MCF 10A (cell line): ENCODE measurements around the gene CAAP1. TPM values are rescaled to one million over a fixed set of nuclear protein-coding genes. Genes with fewer than 3 reads are reported as not detected.
A peak's percentile ranks its signal among the peaks of the same experiment; 100 is the strongest.

Experiments
- BruUV-seq: library from RNA; stranded (reverse); fragments of 400-500 nt; replicated peaks from 2 replicates; lab custom pipeline; 2021; lab: Mats Ljungman, UMichigan
- CTCF ChIA-PET: fragments of 300-600 bp; sonication (Branson Sonifier 250); formaldehyde crosslinking; extraction: SDS; loops from one replicate; lab custom pipeline; 2021; ENCODE audit warnings: antibody characterized with exemption, inconsistent platforms; lab: Yijun Ruan, JAX
- POLR2A ChIA-PET: fragments of 300-600, 350-650 bp; sonication (Branson Sonifier 250); formaldehyde crosslinking; extraction: SDS; loops from one replicate; lab custom pipeline; 2020; ENCODE audit warnings: antibody characterized with exemption, inconsistent platforms; lab: Yijun Ruan, JAX
- DNase-seq: peaks from one replicate; pipeline ENCODE4 v3.0.0-alpha.2; 2018; ENCODE audit not compliant: unreplicated experiment
- H3K27ac Mint-ChIP-seq: one replicate; pipeline ENCODE4 v1.8.0; 2022; ENCODE audit warnings: mild to moderate bottlenecking, low read depth, mixed read lengths; ENCODE audit not compliant: unreplicated experiment
- H3K27me3 Mint-ChIP-seq: one replicate; pipeline ENCODE4 v1.8.0; 2022; ENCODE audit warnings: mixed read lengths; ENCODE audit not compliant: insufficient read depth, unreplicated experiment
- H3K36me3 Mint-ChIP-seq: one replicate; pipeline ENCODE4 v1.8.0; 2022; ENCODE audit warnings: mild to moderate bottlenecking, moderate library complexity, mixed read lengths; ENCODE audit not compliant: insufficient read depth, unreplicated experiment
- H3K4me1 Mint-ChIP-seq: one replicate; pipeline ENCODE4 v1.8.0; 2022; ENCODE audit warnings: mixed read lengths; ENCODE audit not compliant: insufficient read depth, unreplicated experiment
- H3K4me3 Mint-ChIP-seq: one replicate; pipeline ENCODE4 v1.8.0; 2022; ENCODE audit warnings: mild to moderate bottlenecking, moderate library complexity, mixed read lengths; ENCODE audit not compliant: unreplicated experiment
- H3K9me3 Mint-ChIP-seq: one replicate; pipeline ENCODE4 v1.8.0; 2022; ENCODE audit warnings: mixed read lengths; ENCODE audit not compliant: unreplicated experiment
- intact Hi-C: fragments of 100-400 bp; cut with micrococcal nuclease; formaldehyde crosslinking; loops from 2 replicates; pipeline ENCODE4 v1.14.1; 2022
- total RNA-seq: library from RNA; stranded (reverse); gene quantifications from 2 replicates; pipeline ENCODE4 v1.2.3, GENCODE V29; 2022
- TF ChIP-seq, protein P1 (sequence below): fragments of 200-600 bp; IDR thresholded peaks from one replicate; pipeline ENCODE4 v1.8.0; 2022; ENCODE audit warnings: antibody characterized with exemption, mild to moderate bottlenecking; ENCODE audit not compliant: unreplicated experiment

The CAAP1 gene
- total RNA-seq, 1 experiment from 2014 or later: 35.2 TPM

GRCh38 chr9:26937816-26938371 lies 45.3 kb upstream of the CAAP1 start:
- Mint-ChIP-seq H3K36me3 (peaks cover 14% of the 10 kb centered on the region), H3K4me3 (no peak overlapping the region), H3K27me3 (no peaks in the 10 kb centered on the region), H3K4me1 (peaks cover 26% of the 10 kb centered on the region), H3K9me3 (peaks cover 10% of the 10 kb centered on the region), H3K27ac (no peak overlapping the region)
- no peak for DNase-seq
- BruUV-seq: no TSS peak
- CTCF ChIA-PET: no interaction called here
- intact Hi-C loops: no loop called here
- TF ChIP-seq, protein P1, sequence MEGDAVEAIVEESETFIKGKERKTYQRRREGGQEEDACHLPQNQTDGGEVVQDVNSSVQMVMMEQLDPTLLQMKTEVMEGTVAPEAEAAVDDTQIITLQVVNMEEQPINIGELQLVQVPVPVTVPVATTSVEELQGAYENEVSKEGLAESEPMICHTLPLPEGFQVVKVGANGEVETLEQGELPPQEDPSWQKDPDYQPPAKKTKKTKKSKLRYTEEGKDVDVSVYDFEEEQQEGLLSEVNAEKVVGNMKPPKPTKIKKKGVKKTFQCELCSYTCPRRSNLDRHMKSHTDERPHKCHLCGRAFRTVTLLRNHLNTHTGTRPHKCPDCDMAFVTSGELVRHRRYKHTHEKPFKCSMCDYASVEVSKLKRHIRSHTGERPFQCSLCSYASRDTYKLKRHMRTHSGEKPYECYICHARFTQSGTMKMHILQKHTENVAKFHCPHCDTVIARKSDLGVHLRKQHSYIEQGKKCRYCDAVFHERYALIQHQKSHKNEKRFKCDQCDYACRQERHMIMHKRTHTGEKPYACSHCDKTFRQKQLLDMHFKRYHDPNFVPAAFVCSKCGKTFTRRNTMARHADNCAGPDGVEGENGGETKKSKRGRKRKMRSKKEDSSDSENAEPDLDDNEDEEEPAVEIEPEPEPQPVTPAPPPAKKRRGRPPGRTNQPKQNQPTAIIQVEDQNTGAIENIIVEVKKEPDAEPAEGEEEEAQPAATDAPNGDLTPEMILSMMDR: no peak
- POLR2A ChIA-PET: interaction anchor here (1.5 to 2.3 kb wide), 2 partner anchors 18 to 46 kb away, joined by 5 to 7 read pairs; partner anchors contain the start of gene IFT74

DNA sequence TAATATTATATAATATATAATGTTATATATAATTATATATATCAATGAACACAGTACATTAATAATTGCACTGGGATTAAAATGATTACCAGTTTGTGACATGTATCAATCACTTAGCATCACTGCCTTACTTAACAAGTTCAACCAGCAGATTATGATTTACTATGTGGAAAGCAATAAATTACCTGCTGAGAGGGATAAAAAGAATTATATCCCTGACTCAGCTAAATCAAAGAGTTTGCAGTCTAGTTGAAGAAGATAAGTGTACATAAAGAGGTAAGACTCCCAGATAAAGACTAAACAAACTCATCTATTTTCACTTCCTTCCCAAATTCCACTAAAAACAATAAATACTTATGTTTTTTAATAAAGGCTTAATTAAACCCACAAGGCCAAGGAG lies 43.2 kb upstream of the CAAP1 start:
- H3K27ac Mint-ChIP-seq: no peak overlapping the region

GRCh38 chr9:26928902-26929495 lies 36.4 kb upstream of the CAAP1 start:
- Mint-ChIP-seq H3K4me1 (no peaks in the 10 kb centered on the region), H3K4me3 (no peak overlapping the region), H3K27ac (no peak overlapping the region), H3K9me3 (no peaks in the 10 kb centered on the region), H3K36me3 (peaks cover 74% of the 10 kb centered on the region), H3K27me3 (no peaks in the 10 kb centered on the region)
- ChIA-PET POLR2A (interaction anchor here (0.7 to 1.6 kb wide), 5 partner anchors 21 to 39 kb away, joined by 3 to 5 read pairs (median 3); partner anchors contain the start of genes CAAP1 and IFT74), CTCF (interaction anchor here (0.6 to 1.2 kb wide), 6 partner anchors 13 to 619 kb away, joined by 3 to 6 read pairs (median 3); no protein-coding TSS in a partner anchor)
- no TSS peak for BruUV-seq
- intact Hi-C loops: no loop called here
- DNase-seq: no peak
- TF ChIP-seq, protein P1: no peak

More for the DNA sequence above, 43.2 kb upstream of the CAAP1 start:
- H3K36me3 Mint-ChIP-seq: peaks cover 20% of the 10 kb centered on the region
- H3K9me3 Mint-ChIP-seq: peaks cover 10% of the 10 kb centered on the region
- TF ChIP-seq, protein P1: no peak
- ChIA-PET POLR2A (interaction anchor here (0.7 kb wide), 1 partner anchor 20 kb away, joined by 6 read pairs; the partner anchor contains the start of gene IFT74), CTCF (interaction anchor here (0.7 kb wide), 1 partner anchor 79 kb away, joined by 4 read pairs; no protein-coding TSS in a partner anchor)
- no peak overlapping the region for H3K4me3 Mint-ChIP-seq
- H3K27me3 Mint-ChIP-seq: no peaks in the 10 kb centered on the region
- no TSS peak for BruUV-seq
- peaks cover 18% of the 10 kb centered on the region for H3K4me1 Mint-ChIP-seq
- intact Hi-C loops: no loop called here
- no peak for DNase-seq

DNA sequence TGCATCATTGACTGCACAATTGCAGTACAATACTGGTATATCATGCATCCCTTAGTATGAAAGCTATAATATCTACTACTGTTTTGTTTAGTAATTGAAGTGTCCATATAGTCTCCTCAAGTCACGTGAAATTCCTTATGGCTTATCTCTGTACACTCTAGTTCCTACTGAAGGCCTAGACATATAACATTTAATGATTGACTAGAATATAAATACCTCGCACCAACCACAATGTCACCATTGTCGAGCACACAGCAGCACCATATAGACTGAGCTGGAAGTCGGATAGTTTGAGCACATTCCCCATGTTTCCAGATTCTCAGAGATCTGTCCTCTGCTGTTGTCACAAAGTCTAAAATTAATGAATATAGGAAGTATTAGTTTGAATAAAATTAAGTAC lies 33.0 kb upstream of the CAAP1 start:
- ChIA-PET CTCF (interaction anchor here (0.7 kb wide), 1 partner anchor 960 kb away, joined by 3 read pairs; no protein-coding TSS in a partner anchor), POLR2A (interaction anchor here (0.6 kb wide), 1 partner anchor 94 kb away, joined by 3 read pairs; no protein-coding TSS in a partner anchor)
- Mint-ChIP-seq H3K27me3 (no peaks in the 10 kb centered on the region), H3K27ac (no peak overlapping the region), H3K36me3 (peaks cover 86% of the 10 kb centered on the region), H3K4me1 (no peaks in the 10 kb centered on the region), H3K4me3 (no peak overlapping the region), H3K9me3 (no peaks in the 10 kb centered on the region)
- TF ChIP-seq, protein P1: no peak
- intact Hi-C loops: no loop called here
- DNase-seq: no peak
- BruUV-seq: TSS peak; percentile 5
